GM18867 (cell line): ENCODE data around the gene SLC24A3.

Source experiments
- ATAC-seq: cut with Tn5 transposase; IDR thresholded peaks from one replicate; pipeline ENCODE4 v1.9.1; 2021; ENCODE audit warnings: mild to moderate bottlenecking, moderate library complexity; ENCODE audit not compliant: unreplicated experiment

The SLC24A3 gene

DNA sequence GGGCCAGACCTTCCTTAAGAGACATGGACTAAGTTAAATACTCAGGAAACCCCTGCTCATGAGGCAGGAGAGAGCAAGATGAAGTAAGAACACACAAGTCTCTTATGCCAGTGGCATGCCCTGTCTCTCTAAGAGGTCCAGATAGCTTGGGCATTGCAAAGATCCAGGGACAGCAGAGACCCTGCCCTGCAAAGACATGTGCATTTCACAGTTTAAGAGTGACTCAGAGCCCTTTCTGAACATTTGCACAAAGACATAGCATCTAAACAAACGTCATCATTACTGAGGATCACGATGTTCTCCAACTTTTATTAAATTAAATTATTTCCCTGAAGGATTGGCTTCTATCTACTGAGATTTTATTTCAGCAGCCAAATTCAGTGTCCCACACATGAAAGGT is 315.1 kb downstream of the SLC24A3 start:
- no peak for ATAC-seq

DNA sequence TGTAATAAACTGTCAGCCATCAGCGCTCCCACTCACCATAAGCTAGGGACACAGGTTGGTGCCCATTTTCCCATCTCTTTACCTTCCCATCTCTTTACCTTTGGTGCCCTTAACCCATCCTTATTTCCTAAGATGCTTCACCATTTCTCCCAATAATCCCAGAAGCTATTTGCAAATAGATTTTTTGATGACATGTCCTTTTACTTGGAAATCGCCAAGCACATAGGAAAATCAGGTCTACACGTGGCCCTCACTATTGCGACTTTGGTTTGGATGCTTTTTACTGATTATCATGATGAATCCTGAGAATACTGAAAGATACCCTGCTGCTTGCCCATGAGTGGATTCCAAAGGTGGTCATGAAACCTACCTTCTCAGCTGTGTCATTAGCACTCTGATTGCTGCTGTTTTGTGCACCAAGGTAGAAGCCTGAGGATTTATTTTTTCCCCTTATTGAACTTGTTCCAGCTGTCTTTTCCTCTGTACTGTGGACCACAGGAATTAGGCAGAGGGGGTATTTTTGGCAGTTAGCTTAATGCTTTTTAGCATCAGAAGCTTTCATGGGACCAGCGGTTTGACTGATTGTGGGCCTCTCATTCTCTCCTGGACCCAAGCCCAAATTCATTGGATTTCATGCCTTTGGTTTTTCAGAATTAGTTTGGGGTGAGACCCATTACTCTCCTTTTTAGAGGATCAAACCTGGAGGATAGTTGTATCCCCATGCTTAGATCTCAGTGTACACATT is 316.0 kb downstream of the SLC24A3 start:
- ATAC-seq = no peak

DNA sequence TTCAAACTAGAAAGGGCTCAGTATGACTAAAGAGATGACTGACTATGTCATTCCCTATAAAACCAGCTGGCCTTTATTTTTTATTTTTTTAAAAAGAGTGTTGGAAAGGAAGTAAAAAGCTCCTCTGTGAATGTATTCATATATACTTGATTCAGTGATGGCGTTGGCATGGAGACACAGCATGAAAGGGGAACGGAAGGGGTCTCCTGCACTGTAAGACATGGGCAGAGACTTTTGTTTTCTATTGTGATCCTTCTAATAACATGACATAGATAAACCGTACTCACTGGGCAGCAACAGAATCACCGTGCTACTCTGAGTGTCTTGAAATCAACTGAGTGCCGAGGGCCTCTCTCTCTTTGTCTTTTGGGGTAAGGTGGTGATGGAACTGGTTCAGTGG is 317.6 kb downstream of the SLC24A3 start:
- no peak for ATAC-seq

DNA sequence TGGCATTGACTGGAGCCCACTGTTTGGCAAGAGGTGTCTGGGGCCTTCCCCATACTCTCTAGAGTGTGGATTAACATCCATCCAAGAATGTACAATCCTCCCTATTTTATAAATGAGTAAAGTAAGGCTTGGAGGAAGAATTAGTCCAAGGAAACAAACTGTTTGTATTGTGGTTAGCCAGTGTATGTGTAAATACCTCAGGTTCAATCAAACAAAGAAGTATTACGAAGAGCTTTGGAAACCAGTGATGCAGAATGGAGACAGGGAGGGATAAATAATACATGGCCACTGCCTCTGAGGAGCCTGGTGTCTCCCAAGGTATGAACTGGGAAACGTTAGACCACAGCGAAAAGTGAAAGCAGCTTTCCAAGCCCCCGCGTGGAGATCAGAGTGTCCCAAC is 319.0 kb downstream of the SLC24A3 start:
- no peak for ATAC-seq

DNA sequence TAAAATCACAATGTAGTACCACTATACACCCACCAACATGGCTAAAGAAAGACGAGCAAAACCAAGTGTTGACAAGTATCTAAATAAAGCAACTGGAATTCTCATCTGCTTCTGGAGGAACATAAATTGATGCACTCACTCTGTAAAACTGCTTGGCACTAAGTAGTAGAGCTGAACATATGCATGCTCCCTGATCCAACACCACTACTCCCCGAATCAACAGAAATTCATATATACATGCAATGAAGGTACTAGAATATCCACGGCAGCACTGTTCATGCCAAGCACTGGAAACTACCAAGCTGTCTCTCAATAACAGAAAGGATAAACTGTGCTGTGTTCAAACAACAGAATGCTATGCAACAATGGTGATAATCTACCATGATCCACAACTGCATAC is 326.1 kb downstream of the SLC24A3 start:
- no peak for ATAC-seq

DNA sequence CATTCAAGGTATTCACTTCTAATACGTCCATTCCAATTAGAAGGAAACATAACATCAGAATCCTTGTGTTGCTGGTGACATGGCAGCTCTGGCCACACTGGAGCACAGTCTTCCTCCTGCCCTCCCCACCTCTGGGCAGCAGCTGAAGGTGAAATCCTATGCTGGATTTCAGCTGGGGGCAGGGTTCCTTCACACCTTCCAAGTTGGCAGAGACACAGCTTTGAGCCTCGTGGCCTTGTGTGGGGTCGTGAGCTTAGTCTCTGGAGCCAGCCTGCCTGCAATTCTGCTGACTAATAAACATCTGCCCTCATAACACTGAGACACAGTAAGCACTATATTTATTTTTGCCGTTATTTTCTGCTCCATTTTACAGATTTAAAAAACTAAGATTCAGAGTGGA is 326.7 kb downstream of the SLC24A3 start:
- ATAC-seq = no peak

DNA sequence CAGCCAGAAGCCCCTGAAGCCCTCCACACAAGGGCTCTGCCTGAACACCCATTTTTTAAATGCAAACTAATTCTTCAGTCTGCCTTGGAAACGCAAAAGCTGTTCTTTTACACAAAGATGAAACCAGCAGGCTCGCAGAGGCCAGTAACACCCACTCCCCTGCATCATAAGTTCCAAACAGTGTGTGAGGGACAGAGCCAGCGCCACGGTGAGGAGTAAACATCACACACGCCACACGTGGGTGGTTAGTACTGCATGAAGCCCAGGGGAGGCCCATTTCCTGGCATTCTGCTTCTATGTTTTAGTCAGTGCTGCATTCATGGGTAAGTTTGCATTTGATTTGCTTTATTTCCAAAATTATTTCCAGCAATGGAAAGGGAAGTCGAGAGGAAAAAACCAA is 327.9 kb downstream of the SLC24A3 start:
- ATAC-seq = no peak

DNA sequence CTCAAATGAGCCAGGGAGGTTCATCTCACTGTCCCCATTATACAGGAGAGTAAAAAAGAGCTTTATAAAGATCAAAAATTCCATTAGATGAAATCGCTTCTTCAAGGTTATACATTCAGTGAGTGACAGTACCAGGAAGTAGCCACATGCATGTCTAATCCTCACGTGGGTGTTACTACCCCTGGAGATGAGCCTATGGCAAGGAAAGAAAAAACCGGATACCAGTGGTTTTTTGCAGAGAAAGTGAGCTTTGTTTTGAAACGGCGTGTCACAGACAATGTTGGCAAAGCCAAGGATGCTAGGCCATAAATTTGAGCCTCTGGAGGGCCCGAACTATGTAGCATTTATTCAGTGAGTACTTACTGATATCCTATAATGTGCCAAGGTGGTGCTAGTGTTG is 330.7 kb downstream of the SLC24A3 start:
- ATAC-seq = no peak

DNA sequence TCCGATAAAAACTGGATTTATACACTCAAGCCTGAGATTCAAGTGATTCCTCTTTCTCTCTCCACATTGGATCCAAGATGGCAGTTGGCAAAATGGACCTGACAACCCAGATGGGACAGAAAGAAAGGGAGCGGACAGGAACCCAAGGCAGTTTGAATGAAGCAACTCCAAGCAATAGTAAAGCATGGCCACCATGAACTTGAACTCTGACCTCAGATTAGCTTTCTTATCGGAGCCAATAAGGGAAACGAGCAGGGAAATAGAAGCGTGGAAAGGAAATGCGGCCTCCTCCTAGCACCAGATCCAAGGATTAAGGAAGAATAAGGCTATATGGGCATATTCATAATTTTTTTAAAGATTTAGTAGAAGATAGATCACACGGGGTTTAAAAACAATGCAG is 332.2 kb downstream of the SLC24A3 start:
- no peak for ATAC-seq

DNA sequence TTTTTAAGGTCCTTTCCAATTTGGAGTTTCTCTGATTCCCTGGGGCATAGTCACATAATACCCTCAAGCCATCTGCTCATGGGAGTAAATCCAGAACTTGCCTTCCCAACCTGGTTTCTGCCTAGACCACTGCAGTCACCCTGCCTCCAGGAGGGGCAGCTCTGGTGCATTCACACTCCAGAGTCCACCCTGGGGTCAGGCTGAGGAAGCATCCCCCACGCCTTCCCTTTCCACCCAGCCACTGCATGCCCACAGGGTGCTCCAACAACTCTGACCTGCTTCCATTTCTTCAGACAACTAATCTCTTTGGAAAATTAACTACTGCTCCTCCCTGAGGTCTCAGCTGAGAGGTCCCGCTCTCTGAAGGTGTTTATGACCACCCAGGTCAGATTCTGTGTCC is 334.2 kb downstream of the SLC24A3 start:
- ATAC-seq = no peak

DNA sequence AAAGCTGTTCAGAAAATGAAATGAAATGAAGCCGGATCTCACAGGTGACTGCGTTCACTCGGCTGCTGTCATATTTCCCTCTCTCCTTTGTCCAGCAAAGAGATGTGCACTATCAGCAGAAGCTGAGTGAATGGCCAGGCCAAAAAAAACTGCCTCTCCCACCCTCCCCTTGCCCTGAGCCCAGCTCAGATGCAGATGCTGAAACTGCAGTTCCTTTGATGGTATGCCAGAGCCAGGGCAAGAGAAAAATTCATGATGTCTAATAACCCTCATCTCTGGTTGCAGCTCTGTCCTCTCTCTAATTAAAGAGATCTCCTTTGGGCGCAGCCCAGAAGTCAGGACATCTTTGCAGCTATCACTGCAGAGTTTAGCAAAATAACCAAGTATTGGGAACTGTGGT is 335.1 kb downstream of the SLC24A3 start:
- no peak for ATAC-seq

DNA sequence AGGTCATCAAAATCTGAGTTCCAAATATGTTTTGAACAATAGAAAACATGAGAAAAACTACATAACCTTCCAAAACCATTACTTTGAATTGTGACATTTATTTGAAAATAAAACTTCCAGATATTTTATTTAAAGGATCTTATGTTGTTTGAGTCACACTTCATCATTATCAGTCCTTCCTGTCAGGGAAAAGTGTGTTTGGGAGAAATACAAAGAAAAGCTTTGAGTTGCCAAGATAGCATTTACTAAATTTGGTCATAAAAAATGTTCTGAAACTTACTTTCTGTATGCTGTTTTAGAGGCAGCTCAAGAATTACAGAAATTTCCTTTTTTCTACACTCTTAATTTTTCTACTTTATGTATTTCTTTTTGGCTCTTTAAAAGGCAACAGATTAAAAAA is 337.5 kb downstream of the SLC24A3 start:
- ATAC-seq = no peak

DNA sequence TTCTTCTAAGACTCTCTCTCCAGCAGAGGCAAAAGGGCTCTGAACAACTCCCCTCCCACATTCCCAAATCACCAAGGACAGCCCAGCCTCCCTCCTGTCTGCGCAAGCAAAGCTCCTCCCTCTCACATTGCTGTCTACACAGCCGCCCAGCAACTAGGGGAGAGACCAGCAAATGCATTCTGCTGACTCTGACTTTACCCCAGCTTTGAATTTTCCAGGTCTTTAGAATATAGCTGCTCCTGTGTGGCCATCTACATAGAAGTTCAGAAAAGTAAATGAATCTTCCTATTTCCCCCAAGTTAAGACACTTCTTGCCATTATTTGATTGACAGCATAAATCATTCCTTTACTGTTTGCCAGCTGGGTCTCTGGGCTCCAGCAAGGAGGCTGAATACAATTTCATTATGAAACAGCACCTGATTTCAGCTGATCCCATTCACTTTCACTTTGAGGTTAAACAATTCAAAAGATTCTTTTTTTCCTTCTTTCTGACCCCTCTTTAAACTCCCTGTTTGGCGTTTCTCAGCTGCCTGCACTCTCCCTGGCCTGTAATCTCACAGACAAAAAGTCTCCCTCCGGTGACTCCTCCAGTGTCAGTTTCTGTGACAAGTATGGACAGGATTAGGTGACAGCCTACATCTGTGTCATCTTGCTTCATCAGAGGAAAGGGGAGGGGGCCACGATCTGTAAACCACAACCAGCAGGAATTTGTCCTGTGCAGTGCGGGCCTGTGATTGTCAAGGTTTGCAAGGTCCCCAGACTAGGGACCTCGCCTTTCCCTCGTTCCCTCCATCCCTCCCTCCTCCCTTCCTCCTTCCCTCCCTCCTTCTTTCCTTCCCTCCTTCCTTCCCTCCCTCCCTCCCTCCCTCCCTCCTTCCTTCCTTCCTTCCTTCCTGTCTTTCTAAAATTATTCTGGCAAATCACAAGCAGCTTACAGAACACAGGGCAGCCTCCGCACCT is 340.1 kb downstream of the SLC24A3 start:
- ATAC-seq = no peak

DNA sequence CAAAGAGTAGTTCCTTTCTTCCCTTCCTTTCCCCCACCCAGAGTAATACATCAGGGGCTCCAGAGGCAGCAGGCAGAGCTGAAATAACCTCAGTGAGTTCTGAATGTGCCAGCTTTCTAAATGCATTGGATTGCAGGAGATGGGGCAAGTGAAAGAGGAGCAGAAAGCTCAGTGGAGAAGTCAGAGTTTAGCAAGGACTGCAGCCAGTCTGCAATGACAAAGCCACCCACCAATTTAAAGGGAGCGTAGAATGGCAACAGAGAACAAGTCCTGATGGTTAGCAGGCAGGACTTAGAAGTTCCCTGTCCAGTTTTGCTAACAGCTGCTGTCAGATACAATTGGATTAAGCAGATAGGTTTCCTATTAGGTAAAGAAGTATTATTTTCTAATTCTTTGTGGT is 342.2 kb downstream of the SLC24A3 start:
- ATAC-seq = no peak

DNA sequence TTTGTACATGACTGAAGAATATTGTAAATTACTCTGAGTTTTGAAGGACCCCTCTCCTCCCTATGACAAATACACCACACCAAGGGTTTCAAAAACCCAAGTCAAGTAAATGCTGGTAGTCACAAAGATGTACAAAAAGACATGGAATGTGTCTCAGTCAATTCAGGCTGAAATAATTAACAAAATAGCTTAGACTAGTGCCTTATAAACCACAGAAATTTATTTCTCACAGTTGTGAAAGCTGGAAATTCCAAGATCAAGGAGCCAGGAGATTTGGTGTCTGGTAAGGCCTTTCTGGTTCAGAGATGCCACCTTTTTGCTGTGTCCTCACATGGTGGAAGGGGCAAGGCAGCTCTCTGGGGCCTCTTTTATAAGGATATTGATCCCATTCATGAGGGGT is 343.3 kb downstream of the SLC24A3 start:
- no peak for ATAC-seq

DNA sequence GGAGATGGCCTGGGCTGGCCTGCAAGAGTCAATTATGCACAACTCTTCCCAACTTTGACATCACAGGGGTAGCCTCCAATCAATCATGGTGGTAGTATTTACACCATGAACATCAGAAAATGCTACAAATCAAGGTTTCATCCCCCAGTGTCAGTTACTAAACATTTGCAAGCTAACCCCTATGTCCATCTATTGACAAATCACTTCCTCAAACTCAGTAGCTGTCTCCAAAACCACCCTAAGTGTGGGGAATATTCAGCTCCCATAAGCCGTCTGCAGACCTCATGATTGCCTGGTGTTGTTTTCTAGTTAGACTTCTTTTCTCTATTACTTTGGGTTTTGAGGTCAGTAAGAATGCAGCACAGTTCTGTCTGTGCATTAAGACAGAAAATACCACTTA is 344.8 kb downstream of the SLC24A3 start:
- ATAC-seq = no peak

DNA sequence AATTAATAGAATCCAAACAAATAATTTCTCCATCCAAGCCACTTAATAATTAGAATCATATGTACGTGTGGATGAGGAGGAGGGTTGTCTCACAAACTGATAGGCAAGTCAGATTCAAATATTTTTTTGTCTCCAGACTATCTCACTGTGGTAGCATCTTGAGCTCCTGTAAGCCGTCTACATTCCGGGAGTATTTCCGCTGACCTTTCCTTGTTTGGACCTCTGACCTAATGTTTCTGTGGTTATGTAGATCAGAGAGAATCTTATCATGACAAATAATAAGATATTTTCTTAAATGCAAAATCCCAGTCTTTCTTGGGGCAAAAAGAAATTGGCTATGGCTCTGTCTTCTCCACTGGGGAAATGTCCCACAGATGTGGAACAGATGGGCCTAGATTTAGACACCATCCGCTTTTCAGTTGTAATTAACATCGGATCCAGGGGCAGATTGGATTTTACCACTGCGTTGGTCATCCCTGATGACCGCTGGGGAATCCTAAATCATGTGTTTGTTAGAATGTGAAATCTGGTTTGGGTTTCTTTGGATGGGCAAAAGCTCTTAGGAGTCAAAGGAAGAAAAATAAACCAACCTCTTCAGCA is 348.5 kb downstream of the SLC24A3 start:
- ATAC-seq = no peak

DNA sequence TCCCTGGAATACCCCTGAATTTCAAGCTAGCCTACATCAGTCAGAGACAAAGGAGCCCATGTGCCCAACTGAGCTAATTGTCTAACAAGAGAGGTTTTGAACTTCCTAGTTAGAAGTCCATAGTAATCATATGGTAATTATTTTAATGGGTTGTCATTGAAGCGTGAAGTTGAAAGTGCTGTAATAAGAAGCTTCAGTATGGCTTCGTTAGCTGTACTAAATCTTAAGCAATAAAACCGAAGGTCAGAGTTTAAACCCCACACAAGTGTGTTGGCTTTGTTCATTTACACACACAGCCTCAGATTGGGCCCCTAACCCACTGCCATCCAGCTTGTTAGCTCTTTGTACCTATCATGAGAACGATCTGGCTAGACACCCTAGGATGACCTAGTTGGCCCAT is 350.0 kb downstream of the SLC24A3 start:
- no peak for ATAC-seq

DNA sequence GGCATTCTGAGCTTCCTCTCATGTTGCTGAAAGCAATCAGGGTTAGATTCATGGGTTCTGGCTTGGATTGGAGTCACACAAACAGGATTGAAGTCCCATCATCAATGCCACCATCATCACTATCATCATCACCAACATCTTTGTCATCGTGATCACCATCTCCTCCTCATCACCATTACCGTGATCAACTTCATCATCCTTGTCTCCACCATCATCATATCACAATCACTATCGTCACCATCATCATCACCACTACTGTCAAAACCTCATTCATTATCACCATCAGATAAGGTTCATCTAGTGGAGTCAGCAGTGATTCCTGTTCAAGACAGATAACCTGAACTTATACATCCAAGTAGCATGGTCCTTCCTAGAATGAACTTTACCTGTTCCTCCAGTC is 351.8 kb downstream of the SLC24A3 start:
- ATAC-seq = no peak

DNA sequence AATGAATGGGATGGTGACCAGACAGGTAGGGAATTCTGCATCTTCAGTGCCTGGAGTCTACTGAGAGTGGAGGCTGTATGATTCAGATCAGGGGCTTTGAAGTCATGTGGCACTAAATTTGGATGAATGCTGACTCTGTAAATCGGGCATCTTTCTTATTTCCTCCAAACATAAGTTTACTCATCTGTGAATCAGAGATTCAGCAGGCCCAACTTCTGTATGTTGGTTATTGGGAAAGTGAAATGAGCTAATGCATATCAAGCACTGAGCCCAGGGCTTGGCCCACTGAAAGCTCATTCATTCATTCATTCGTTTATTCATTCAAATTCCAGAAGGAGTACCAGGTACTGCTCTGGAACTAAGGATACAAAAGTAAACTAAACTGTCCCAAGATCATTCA is 353.3 kb downstream of the SLC24A3 start:
- no peak for ATAC-seq

DNA sequence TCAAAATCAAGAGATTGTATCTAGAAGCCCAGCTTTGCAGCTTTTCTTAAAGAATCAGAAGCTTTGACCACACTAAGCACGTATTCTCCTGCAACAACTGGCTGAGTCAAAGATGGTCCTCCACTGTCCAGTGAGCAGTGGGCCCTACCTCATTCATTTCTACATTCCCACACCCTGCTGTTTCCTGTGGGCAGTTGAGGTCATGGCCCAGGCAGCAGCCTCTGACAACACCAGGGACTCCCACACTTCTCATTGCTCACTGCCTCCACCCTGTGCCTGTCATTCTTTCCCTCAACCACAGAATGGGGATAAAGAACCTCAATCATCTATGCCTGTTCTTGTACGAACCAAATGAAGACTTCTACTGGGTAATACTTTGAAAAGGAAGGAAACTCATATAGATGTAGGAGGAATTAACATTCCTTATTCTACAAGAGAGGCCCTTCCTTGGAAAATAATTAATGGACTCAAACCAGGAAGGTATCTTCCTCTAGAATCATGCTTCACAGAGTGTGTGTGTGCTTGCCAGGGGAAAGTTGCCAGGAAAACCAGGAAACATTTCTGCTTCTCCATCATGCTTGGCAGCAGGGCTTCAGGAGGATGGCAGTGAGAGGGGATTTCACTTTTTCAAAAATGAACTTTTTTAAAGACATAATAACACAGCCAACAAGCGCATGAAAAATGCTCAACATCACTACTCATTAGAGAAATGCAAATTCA is 353.9 kb downstream of the SLC24A3 start:
- ATAC-seq = no peak
